ENCODE results near the gene CD163L1. TPM values are rescaled to one million over a fixed set of nuclear protein-coding genes. Genes with fewer than 3 reads are reported as not detected.
"Not testable (repeated sequence)": the region's sequence is repeated elsewhere in the genome, so short reads cannot be mapped to it uniquely, and the experiment has no call there.

CD163L1 gene
- polyA plus RNA-seq, 3 donors: 1.0 to 1.2 (median 1.1) TPM

- Histone ChIP-seq H3K9me3 (replicated peaks in 1 of 2; ENCODE audit: control insufficient read depth in 1 of 2, insufficient read depth in 1 of 2, low read length in 2 of 2) (no peaks in the 10 kb centered on the region), H3K4me2 (replicated peaks; ENCODE audit: extremely low read depth, low read length, poor library complexity, severe bottlenecking) (no peak overlapping the region), H4K20me1 (ENCODE audit: insufficient read depth, low read length) (no peaks in the 10 kb centered on the region), H3K27me3 (ENCODE audit: control insufficient read depth in 2 of 2, insufficient read depth in 2 of 2, low read length in 2 of 2) (no peaks in the 10 kb centered on the region), H3K27ac (ENCODE audit: low read depth in 1 of 2, low read length in 2 of 2) (no peak overlapping the region), H3K4me3 (replicated peaks in 1 of 3; ENCODE audit: low read depth in 2 of 3, low read length in 3 of 3) (no peak overlapping the region), H2AFZ (ENCODE audit: insufficient read depth, low read depth, low read length, poor library complexity, severe bottlenecking) (no peak overlapping the region), H3K9ac (ENCODE audit: insufficient read depth, low read length, poor library complexity, severe bottlenecking) (no peak overlapping the region), H3K36me3 (replicated peaks in 1 of 2; ENCODE audit: control insufficient read depth in 1 of 2, insufficient read depth in 2 of 2, low read length in 2 of 2) (no peaks in the 10 kb centered on the region), H3K4me1 (ENCODE audit: control insufficient read depth in 1 of 2, insufficient read depth in 2 of 2, low read length in 2 of 2) (peaks cover 3 to 5% of the 10 kb centered on the region in 2 donors), H3K79me2 (ENCODE audit: insufficient read depth, low read length) (no peaks in the 10 kb centered on the region)
- DNase-seq: no peak
- TF ChIP-seq, protein P1, sequence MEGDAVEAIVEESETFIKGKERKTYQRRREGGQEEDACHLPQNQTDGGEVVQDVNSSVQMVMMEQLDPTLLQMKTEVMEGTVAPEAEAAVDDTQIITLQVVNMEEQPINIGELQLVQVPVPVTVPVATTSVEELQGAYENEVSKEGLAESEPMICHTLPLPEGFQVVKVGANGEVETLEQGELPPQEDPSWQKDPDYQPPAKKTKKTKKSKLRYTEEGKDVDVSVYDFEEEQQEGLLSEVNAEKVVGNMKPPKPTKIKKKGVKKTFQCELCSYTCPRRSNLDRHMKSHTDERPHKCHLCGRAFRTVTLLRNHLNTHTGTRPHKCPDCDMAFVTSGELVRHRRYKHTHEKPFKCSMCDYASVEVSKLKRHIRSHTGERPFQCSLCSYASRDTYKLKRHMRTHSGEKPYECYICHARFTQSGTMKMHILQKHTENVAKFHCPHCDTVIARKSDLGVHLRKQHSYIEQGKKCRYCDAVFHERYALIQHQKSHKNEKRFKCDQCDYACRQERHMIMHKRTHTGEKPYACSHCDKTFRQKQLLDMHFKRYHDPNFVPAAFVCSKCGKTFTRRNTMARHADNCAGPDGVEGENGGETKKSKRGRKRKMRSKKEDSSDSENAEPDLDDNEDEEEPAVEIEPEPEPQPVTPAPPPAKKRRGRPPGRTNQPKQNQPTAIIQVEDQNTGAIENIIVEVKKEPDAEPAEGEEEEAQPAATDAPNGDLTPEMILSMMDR (IDR thresholded peaks at IDR 0.05): no peak
- Mint-ChIP-seq H3K4me3 (no peak overlapping the region), H3K27ac (no peak overlapping the region), H3K27me3 (ENCODE audit: low read depth in 3 of 3) (peaks cover 0 to 4% (median 0%) of the 10 kb centered on the region in 3 donors), H3K9me3 (peaks cover 0 to 14% (median 7%) of the 10 kb centered on the region in 7 donors), H3K4me1 (peaks cover 6% of the 10 kb centered on the region), H3K36me3 (no peaks in the 10 kb centered on the region)
- no CpG with 5 or more reads among the region's 1 CpG for WGBS (ENCODE audit: insufficient coverage)
- intact Hi-C loops (cut with micrococcal nuclease): no loop called here
Measured at GRCh38 chr12:7339675-7340074, 104.3 kb downstream of the CD163L1 start.

- H3K9me3 Mint-ChIP-seq: peaks cover 2 to 14% (median 10%) of the 10 kb centered on the region in 7 donors
- H3K4me1 ChIP-seq (ENCODE audit: control insufficient read depth in 1 of 2, insufficient read depth in 2 of 2, low read length in 2 of 2); H3K36me3 ChIP-seq (replicated peaks in 1 of 2; ENCODE audit: control insufficient read depth in 1 of 2, insufficient read depth in 2 of 2, low read length in 2 of 2); H3K27me3 Mint-ChIP-seq (ENCODE audit: low read depth in 3 of 3); intact Hi-C loops (cut with micrococcal nuclease); H4K20me1 ChIP-seq (ENCODE audit: insufficient read depth, low read length); H3K79me2 ChIP-seq (ENCODE audit: insufficient read depth, low read length); H3K4me3 Mint-ChIP-seq; H3K9ac ChIP-seq (ENCODE audit: insufficient read depth, low read length, poor library complexity, severe bottlenecking); DNase-seq; H3K36me3 Mint-ChIP-seq; H3K27ac ChIP-seq (ENCODE audit: low read depth in 1 of 2, low read length in 2 of 2); H3K4me2 ChIP-seq (replicated peaks; ENCODE audit: extremely low read depth, low read length, poor library complexity, severe bottlenecking); H3K9me3 ChIP-seq (replicated peaks in 1 of 2; ENCODE audit: control insufficient read depth in 1 of 2, insufficient read depth in 1 of 2, low read length in 2 of 2); H2AFZ ChIP-seq (ENCODE audit: insufficient read depth, low read depth, low read length, poor library complexity, severe bottlenecking); H3K4me1 Mint-ChIP-seq; H3K27me3 ChIP-seq (ENCODE audit: control insufficient read depth in 2 of 2, insufficient read depth in 2 of 2, low read length in 2 of 2); H3K4me3 ChIP-seq (replicated peaks in 1 of 3; ENCODE audit: low read depth in 2 of 3, low read length in 3 of 3); H3K27ac Mint-ChIP-seq: not testable (repeated sequence)
- 100% methylated on average over 1 of the region's 5 CpGs for WGBS (ENCODE audit: insufficient coverage)
Measured at GRCh38 chr12:7337790-7338189, 106.2 kb downstream of the CD163L1 start.

All from CD14-positive monocyte (primary cell).